ENCODE measurements around the gene DIP2C.

DNA sequence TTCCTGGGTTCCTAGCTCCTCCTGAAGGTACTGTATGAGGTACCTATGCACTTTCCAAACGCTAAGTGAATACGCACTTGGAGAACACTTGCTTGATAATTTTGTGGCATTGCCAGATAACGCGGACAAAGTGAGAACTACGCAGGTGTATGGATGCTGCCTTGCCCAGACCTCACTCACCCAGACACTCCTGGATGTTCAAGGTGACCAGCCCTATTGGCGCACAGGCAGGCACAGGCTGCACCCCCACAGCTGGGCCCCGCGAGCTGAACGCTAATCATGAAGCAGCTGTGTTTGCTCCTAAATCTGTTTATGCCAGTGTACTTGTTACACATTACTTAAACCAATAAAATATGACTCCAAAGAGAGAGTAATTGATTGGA, 27.3 kb downstream of the DIP2C start:
- TF ChIP-seq, protein P1, sequence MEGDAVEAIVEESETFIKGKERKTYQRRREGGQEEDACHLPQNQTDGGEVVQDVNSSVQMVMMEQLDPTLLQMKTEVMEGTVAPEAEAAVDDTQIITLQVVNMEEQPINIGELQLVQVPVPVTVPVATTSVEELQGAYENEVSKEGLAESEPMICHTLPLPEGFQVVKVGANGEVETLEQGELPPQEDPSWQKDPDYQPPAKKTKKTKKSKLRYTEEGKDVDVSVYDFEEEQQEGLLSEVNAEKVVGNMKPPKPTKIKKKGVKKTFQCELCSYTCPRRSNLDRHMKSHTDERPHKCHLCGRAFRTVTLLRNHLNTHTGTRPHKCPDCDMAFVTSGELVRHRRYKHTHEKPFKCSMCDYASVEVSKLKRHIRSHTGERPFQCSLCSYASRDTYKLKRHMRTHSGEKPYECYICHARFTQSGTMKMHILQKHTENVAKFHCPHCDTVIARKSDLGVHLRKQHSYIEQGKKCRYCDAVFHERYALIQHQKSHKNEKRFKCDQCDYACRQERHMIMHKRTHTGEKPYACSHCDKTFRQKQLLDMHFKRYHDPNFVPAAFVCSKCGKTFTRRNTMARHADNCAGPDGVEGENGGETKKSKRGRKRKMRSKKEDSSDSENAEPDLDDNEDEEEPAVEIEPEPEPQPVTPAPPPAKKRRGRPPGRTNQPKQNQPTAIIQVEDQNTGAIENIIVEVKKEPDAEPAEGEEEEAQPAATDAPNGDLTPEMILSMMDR (IDR thresholded peaks at IDR 0.05), result no peak
- no peak for TF ChIP-seq POLR2A (IDR thresholded peaks at IDR 0.05)

Data from testis (tissue), 2 donors.